Epithelial cell of alveolus of lung (primary cell): ENCODE data around the gene ARHGEF39. TPM values are rescaled to one million over a fixed set of nuclear protein-coding genes. Genes with fewer than 3 reads are reported as not detected.

Experiments used
- total RNA-seq: library from RNA; depleted of rRNA; stranded (reverse); fragments of >200 nt; gene quantifications from 2 replicates; pipeline ENCODE4 v1.2.1, GENCODE V29; 2015

Gene ARHGEF39
- total RNA-seq: 3.7 and 40.2 TPM in 2 replicates

DNA sequence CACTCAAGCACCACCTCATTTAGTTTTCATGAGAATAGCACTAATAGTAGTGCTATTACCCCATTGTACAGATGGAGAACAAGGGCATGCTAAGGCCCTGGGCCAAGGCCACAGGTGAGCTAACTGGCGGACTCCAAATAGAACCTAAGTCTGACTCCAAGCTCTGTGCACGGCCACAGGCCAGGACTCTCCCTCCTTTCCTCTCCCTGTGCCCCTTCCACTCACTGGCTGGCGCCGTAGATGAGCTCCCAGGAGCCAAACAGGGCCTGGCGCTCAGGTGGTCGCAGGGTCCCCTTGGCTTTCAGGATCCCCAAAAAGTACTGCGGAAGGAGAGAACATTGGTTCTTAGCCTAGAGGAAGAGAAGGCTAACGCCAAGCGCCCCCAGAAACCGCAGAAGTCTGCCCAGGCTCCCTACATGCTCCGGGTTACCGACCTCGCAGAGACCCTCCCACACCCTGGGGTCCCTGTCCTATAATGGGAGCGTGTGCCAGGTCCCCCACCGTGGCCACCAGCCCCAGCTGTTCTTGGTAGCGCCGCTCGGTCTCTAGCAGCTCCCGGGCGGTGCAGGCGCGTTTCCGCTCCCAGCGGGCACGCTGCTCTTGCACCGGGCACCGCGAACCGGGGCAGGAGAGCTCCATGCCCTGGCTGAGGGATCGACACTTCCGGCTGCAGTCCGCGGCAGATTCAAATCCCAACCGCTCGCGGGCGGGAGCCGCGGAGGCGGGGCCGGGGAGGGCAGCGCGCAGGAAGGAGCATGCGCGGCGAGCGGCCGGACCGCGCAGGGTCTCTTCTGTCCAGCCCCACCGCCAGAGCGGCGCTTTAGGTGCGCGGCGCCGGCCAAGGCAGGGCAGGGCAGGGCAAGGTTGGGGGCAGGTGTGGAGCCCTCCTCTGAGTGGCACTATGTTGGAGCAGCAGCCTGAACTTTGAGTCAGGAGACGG, at the start of gene ARHGEF39:
Gene ARHGEF39 (minus strand): TSS at position 665 of the 940 bp plus-strand sequence. CDS start 26 bp downstream, at position 639.

DNA sequence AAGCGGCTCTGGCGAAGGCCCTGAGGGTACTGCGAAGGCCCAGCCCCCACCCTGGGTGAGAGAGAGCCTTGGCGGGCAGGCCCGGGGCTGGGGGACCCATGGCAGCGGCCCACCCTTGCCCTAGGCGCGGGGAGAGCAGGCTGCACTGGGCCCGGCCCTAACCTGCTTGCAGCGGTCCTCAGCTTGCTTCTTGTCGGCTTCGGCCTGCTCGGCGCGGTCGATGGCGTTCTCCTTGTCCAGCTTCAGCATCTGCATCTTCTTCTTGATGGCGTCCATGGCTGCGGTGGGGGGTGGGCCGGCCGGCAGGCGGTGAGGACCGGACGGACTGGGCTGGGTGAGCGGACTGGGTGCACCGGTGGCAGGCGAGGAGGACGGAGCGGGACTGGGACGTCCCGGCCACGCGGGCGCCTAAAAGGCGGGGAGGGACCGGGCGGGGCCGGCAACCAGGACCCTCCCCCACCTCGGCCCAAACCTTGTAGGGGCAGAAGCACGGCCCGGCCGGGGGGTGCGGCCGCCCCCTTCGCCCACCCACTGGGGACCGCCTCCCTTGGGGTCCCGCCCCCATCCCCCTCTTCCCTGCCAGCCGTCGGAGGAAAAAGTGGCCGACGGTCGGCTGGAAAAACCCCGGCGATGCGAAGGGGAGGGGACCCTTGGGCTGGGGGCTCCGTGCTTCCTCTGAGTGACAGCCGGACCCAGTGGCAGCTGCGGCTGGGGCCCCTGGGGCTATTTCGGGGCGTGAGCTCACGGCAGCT, 24.7 kb upstream of the ARHGEF39 start, which contains the start of gene TPM2:
Gene TPM2 (minus strand): TSS at position 384 of the 752 bp plus-strand sequence. CDS start 108 bp downstream, at position 276.

GRCh38 chr9:35673132-35674024, 8.4 kb upstream of the ARHGEF39 start, which contains the start of gene CA9:
Gene CA9 (plus strand): TSS chr9:35673928. CDS start chr9:35673960, 32 bp downstream.

GRCh38 chr9:35658137-35658967, 6.6 kb downstream of the ARHGEF39 start, which contains the start of gene CCDC107:
Gene CCDC107 (plus strand): TSS chr9:35658292. CDS start chr9:35658380, 88 bp downstream.

GRCh38 chr9:35657546-35658136, 7.4 kb downstream of the ARHGEF39 start, which contains the start of gene RMRP:
Gene RMRP (minus strand): TSS chr9:35658019.

DNA sequence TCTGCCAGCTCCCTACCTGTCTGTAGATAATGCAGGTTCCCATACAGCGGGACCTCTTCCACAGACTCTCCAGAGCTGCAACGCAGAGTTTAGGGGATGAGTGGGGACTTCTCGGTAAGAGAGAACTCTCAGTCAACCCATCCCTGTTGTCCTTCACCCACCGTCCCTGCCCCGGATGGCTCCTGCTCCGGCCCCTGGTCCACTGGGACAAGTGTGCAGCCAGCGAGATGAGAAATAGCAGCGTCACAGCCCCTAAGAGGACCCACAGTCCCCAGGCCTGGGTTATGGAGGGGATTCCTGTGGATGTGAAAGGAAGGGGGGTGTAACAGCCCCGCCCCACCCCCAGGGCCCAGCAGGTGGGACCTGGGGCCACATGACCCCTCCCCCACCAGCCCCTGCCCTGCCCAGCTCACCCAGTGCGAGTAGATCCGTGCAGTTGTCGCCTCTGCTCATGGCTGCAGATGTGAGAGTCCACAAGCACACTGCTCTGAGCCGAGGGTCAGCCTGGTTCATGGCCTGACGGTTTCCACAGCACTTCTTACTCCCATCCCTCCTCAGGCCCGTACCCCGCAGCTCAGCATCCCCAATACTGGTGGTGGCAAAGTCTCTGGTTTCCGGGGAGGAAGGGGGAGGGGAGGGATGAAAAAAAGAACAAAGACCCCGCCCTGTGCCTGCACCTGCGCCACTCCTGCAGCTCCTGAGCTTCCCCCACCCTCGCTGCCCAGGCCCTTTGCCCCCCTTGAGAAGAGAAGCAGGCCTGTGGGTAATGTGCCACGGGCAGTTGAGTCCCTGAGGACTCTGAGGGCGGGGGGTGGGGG, 14.4 kb downstream of the ARHGEF39 start, which contains the start of gene SIT1:
Gene SIT1 (minus strand): TSS at position 591 of the 818 bp plus-strand sequence. CDS start 78 bp downstream, at position 513.

GRCh38 chr9:35618325-35618727, 46.7 kb downstream of the ARHGEF39 start, which contains the start of gene CD72:
Gene CD72 (minus strand): TSS chr9:35618413. CDS start chr9:35618303, 110 bp downstream.

Other genes starting within 250 kb of the ARHGEF39 start
- gene RUSC2, start 175.1 kb downstream of the ARHGEF39 start, total RNA-seq: 26.3 and 27.8 TPM in 2 replicates
- gene TESK1, start 59.9 kb downstream of the ARHGEF39 start, total RNA-seq: 11.9 and 13.4 TPM in 2 replicates
- 0.39 and 1.1 TPM in 2 replicates for gene CD72, start 46.8 kb downstream of the ARHGEF39 start, total RNA-seq
- not detected in 2 replicates for gene SIT1, start 14.3 kb downstream of the ARHGEF39 start, total RNA-seq
- gene RMRP, start 7.2 kb downstream of the ARHGEF39 start, total RNA-seq: 5,375 and 9,932 TPM in 2 replicates
- gene CCDC107, start 6.9 kb downstream of the ARHGEF39 start, total RNA-seq: 9.1 and 11.4 TPM in 2 replicates
- gene CA9, start 8.7 kb upstream of the ARHGEF39 start, total RNA-seq: 6.7 and 52.0 TPM in 2 replicates
- gene TPM2, start 24.7 kb upstream of the ARHGEF39 start, total RNA-seq: 464 and 956 TPM in 2 replicates
- gene TLN1, start 67.0 kb upstream of the ARHGEF39 start, total RNA-seq: 184 and 414 TPM in 2 replicates
- 49.4 and 88.2 TPM in 2 replicates for gene CREB3, start 67.5 kb upstream of the ARHGEF39 start, total RNA-seq
- 14.7 and 19.6 TPM in 2 replicates for gene GBA2, start 84.0 kb upstream of the ARHGEF39 start, total RNA-seq
- 14.9 and 23.8 TPM in 2 replicates for gene RGP1, start 84.1 kb upstream of the ARHGEF39 start, total RNA-seq
- not detected in 2 replicates for gene MSMP, start 89.1 kb upstream of the ARHGEF39 start, total RNA-seq
- gene NPR2, start 126.4 kb upstream of the ARHGEF39 start, total RNA-seq: 19.0 and 27.6 TPM in 2 replicates
- 0.26 and 0.48 TPM in 2 replicates for gene SPAG8, start 147.1 kb upstream of the ARHGEF39 start, total RNA-seq
- gene HINT2, start 149.8 kb upstream of the ARHGEF39 start, total RNA-seq: 26.4 and 45.3 TPM in 2 replicates
- gene FAM221B, start 163.5 kb upstream of the ARHGEF39 start, total RNA-seq: not detected in 2 replicates
- gene TMEM8B, start 164.0 kb upstream of the ARHGEF39 start, total RNA-seq: 2.3 and 6.9 TPM in 2 replicates
- not detected in 2 replicates for gene OR13J1, start 205.2 kb upstream of the ARHGEF39 start, total RNA-seq
- gene HRCT1, start 241.0 kb upstream of the ARHGEF39 start, total RNA-seq: 0.13 and 3.4 TPM in 2 replicates
- gene SPAAR, start 244.3 kb upstream of the ARHGEF39 start, total RNA-seq: 0.39 and 1.2 TPM in 2 replicates